ENCODE measurements around the gene CCDC15. TPM values are rescaled to one million over a fixed set of nuclear protein-coding genes. Genes with fewer than 3 reads are reported as not detected.
A peak's percentile ranks its signal among the peaks of the same experiment; 100 is the strongest.
"Not testable (repeated sequence)": the region's sequence is repeated elsewhere in the genome, so short reads cannot be mapped to it uniquely, and the experiment has no call there.

Gene CCDC15
- total RNA-seq, 6 experiments from 2014 or later = 1.3 to 3.2 (median 2.5) TPM

GRCh38 chr11:125036933-125037332 is 82.9 kb downstream of the CCDC15 start:
- Mint-ChIP-seq H3K27me3 (ENCODE audit: insufficient read depth) (no peaks in the 10 kb centered on the region), H3K9me3 (peaks cover 20% of the 10 kb centered on the region), H3K4me1 (ENCODE audit: low read depth) (peaks cover 16% of the 10 kb centered on the region), H3K27ac (peak overlapping the region; percentile 72), H3K4me3 (no peak overlapping the region), H3K36me3 (ENCODE audit: low read depth) (peaks cover 32% of the 10 kb centered on the region)
- TF ChIP-seq CTCF (IDR thresholded peaks at IDR 0.05) = no peak
- peak; percentile 90 for DNase-seq

GRCh38 chr11:125049164-125049792 is 95.3 kb downstream of the CCDC15 start:
- Mint-ChIP-seq H3K36me3 (ENCODE audit: low read depth) (no peaks in the 10 kb centered on the region; the same call in 1 of the 2 replicates), H3K27me3 (ENCODE audit: insufficient read depth) (no peaks in the 10 kb centered on the region), H3K4me3 (no peak overlapping the region), H3K9me3 (no peaks in the 10 kb centered on the region), H3K27ac (no peak overlapping the region), H3K4me1 (ENCODE audit: low read depth) (no peaks in the 10 kb centered on the region)
- DNase-seq = no peak
- TF ChIP-seq CTCF (IDR thresholded peaks at IDR 0.05) = no peak

- no peak for TF ChIP-seq CTCF (IDR thresholded peaks at IDR 0.05)
- no peaks in the 10 kb centered on the region for H3K36me3 Mint-ChIP-seq (ENCODE audit: low read depth)
- H3K4me1 Mint-ChIP-seq (ENCODE audit: low read depth) = no peaks in the 10 kb centered on the region
- no peak for DNase-seq
- H3K4me3 Mint-ChIP-seq = no peak overlapping the region
- H3K27ac Mint-ChIP-seq = no peak overlapping the region
- H3K9me3 Mint-ChIP-seq = no peaks in the 10 kb centered on the region
- H3K27me3 Mint-ChIP-seq (ENCODE audit: insufficient read depth) = peaks cover 2% of the 10 kb centered on the region; the same call in 1 of the 2 replicates
These were observed 98.0 kb downstream of the CCDC15 start for GRCh38 chr11:125052047-125052446.

GRCh38 chr11:125053167-125053566 is 99.2 kb downstream of the CCDC15 start:
- Mint-ChIP-seq H3K27me3 (ENCODE audit: insufficient read depth) (peaks cover 2% of the 10 kb centered on the region; the same call in 1 of the 2 replicates), H3K36me3 (ENCODE audit: low read depth) (no peaks in the 10 kb centered on the region), H3K27ac (no peak overlapping the region), H3K4me3 (no peak overlapping the region), H3K9me3 (no peaks in the 10 kb centered on the region), H3K4me1 (ENCODE audit: low read depth) (no peaks in the 10 kb centered on the region)
- no peak for TF ChIP-seq CTCF (IDR thresholded peaks at IDR 0.05)
- no peak for DNase-seq

- no peaks in the 10 kb centered on the region for H3K36me3 Mint-ChIP-seq (ENCODE audit: low read depth)
- no peak for TF ChIP-seq CTCF (IDR thresholded peaks at IDR 0.05)
- H3K4me3 Mint-ChIP-seq = no peak overlapping the region
- no peaks in the 10 kb centered on the region for H3K9me3 Mint-ChIP-seq
- no peak overlapping the region for H3K27ac Mint-ChIP-seq
- H3K4me1 Mint-ChIP-seq (ENCODE audit: low read depth) = no peaks in the 10 kb centered on the region
- no peak for DNase-seq
- peaks cover 2% of the 10 kb centered on the region; the same call in 1 of the 2 replicates for H3K27me3 Mint-ChIP-seq (ENCODE audit: insufficient read depth)
These were observed 101.2 kb downstream of the CCDC15 start for GRCh38 chr11:125055107-125055715.

GRCh38 chr11:125056111-125056510 is 102.1 kb downstream of the CCDC15 start:
- DNase-seq; H3K27ac Mint-ChIP-seq; H3K27me3 Mint-ChIP-seq (ENCODE audit: insufficient read depth); H3K4me1 Mint-ChIP-seq (ENCODE audit: low read depth); H3K9me3 Mint-ChIP-seq; H3K36me3 Mint-ChIP-seq (ENCODE audit: low read depth); H3K4me3 Mint-ChIP-seq: not testable (repeated sequence)

All from HFFc6 (cell line).